HL-60 (cell line): ENCODE results near the gene PMEPA1.

ENCODE experiments used
- DNase-seq, 2 experiments: peaks; one replicate each; pipeline ENCODE4 v3.0.0-alpha.2; 2010 to 2020; ENCODE audit warnings: low read depth in 1 of 2, low spot score in 1 of 2
- H3K27ac ChIP-seq: fragments of 250-450 bp; sonication (Bioruptor Pico); replicated peaks from 2 replicates; pipeline ENCODE4 v1.5.1; 2020; ENCODE audit warnings: mild to moderate bottlenecking, moderate library complexity
- H3K27me3 ChIP-seq: fragments of 250-450 bp; sonication (Bioruptor Pico); 2 replicates; pipeline ENCODE4 v1.5.1; 2021; ENCODE audit warnings: mild to moderate bottlenecking, moderate library complexity; ENCODE audit not compliant: insufficient read depth, poor library complexity, severe bottlenecking
- H3K4me3 ChIP-seq: replicated peaks from 2 replicates; pipeline ENCODE4 v1.5.1; 2011; ENCODE audit warnings: mild to moderate bottlenecking, control low read depth, low read length; ENCODE audit not compliant: insufficient read depth
- GABPA ChIP-seq: IDR thresholded peaks from 2 replicates; pipeline ENCODE4 v1.6.1; 2012; ENCODE audit warnings: low read depth
- POLR2AphosphoS5 ChIP-seq: IDR thresholded peaks from 2 replicates; pipeline ENCODE4 v1.6.1; 2012; ENCODE audit warnings: low read depth
- SPI1 ChIP-seq: IDR thresholded peaks from 2 replicates; pipeline ENCODE4 v1.6.1; 2012; ENCODE audit warnings: low read depth, mild to moderate bottlenecking, borderline replicate concordance
- TF ChIP-seq, protein P1 (sequence below): IDR thresholded peaks from 2 replicates; pipeline ENCODE4 v1.6.1; 2012; ENCODE audit warnings: low read depth; ENCODE audit not compliant: insufficient replicate concordance
- TF ChIP-seq, protein P2 (sequence below): IDR thresholded peaks from one replicate; pipeline ENCODE4 v1.5.1; 2011; ENCODE audit warnings: low read length, control low read depth, inconsistent platforms; ENCODE audit not compliant: insufficient read depth

PMEPA1 gene

DNA sequence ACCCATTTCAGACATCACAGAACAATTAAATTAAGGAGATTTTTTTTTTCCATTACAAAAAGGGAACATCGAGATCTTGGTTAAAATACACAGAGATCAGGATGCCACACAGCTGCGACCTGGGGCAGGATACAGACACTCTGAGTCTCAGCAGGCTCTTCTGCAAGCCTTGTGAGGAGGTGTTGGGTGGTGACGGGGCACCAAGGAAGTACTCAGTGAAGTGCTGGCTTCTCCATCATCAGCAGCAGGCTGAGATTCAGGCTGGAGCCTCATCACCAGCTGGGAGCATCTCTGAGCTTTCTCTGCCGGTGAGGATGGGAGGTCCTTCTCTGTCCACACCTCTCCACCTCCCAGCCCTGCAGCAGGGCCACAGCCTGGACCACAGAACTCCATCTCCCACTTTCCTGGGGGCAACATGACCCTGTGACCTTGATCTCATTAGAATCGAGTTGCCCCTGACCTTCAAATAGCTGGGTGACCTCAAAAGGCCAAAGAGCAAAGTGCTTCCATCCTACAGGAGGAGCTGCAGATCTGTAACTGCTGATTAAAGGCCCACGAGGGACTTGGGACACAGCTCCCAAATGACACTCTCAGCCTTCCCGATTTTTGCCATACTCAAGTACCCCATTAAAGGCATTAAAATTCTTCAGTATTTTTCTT is 16.0 kb downstream of the PMEPA1 start:
- Histone ChIP-seq H3K4me3 (no peak overlapping the region), H3K27ac (no peak overlapping the region), H3K27me3 (peaks cover 10% of the 10 kb centered on the region)
- TF ChIP-seq, protein P1, sequence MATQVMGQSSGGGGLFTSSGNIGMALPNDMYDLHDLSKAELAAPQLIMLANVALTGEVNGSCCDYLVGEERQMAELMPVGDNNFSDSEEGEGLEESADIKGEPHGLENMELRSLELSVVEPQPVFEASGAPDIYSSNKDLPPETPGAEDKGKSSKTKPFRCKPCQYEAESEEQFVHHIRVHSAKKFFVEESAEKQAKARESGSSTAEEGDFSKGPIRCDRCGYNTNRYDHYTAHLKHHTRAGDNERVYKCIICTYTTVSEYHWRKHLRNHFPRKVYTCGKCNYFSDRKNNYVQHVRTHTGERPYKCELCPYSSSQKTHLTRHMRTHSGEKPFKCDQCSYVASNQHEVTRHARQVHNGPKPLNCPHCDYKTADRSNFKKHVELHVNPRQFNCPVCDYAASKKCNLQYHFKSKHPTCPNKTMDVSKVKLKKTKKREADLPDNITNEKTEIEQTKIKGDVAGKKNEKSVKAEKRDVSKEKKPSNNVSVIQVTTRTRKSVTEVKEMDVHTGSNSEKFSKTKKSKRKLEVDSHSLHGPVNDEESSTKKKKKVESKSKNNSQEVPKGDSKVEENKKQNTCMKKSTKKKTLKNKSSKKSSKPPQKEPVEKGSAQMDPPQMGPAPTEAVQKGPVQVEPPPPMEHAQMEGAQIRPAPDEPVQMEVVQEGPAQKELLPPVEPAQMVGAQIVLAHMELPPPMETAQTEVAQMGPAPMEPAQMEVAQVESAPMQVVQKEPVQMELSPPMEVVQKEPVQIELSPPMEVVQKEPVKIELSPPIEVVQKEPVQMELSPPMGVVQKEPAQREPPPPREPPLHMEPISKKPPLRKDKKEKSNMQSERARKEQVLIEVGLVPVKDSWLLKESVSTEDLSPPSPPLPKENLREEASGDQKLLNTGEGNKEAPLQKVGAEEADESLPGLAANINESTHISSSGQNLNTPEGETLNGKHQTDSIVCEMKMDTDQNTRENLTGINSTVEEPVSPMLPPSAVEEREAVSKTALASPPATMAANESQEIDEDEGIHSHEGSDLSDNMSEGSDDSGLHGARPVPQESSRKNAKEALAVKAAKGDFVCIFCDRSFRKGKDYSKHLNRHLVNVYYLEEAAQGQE = no peak
- TF ChIP-seq GABPA (no peak), SPI1 (no peak), POLR2AphosphoS5 (no peak)
- TF ChIP-seq, protein P2, sequence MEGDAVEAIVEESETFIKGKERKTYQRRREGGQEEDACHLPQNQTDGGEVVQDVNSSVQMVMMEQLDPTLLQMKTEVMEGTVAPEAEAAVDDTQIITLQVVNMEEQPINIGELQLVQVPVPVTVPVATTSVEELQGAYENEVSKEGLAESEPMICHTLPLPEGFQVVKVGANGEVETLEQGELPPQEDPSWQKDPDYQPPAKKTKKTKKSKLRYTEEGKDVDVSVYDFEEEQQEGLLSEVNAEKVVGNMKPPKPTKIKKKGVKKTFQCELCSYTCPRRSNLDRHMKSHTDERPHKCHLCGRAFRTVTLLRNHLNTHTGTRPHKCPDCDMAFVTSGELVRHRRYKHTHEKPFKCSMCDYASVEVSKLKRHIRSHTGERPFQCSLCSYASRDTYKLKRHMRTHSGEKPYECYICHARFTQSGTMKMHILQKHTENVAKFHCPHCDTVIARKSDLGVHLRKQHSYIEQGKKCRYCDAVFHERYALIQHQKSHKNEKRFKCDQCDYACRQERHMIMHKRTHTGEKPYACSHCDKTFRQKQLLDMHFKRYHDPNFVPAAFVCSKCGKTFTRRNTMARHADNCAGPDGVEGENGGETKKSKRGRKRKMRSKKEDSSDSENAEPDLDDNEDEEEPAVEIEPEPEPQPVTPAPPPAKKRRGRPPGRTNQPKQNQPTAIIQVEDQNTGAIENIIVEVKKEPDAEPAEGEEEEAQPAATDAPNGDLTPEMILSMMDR = no peak
- DNase-seq = no peak

GRCh38 chr20:57693002-57693582 is 16.7 kb downstream of the PMEPA1 start:
- Histone ChIP-seq H3K4me3 (no peak overlapping the region), H3K27me3 (peaks cover 8% of the 10 kb centered on the region), H3K27ac (no peak overlapping the region)
- DNase-seq = no peak
- TF ChIP-seq GABPA (no peak), POLR2AphosphoS5 (no peak), SPI1 (no peak)
- TF ChIP-seq, protein P2 = no peak
- TF ChIP-seq, protein P1 = no peak

- no peak overlapping the region for H3K4me3 ChIP-seq
- no peak for DNase-seq
- no peak overlapping the region for H3K27ac ChIP-seq
- TF ChIP-seq, protein P2 = no peak
- TF ChIP-seq SPI1 (no peak), GABPA (no peak), POLR2AphosphoS5 (no peak)
- TF ChIP-seq, protein P1 = no peak
- peaks cover 7% of the 10 kb centered on the region for H3K27me3 ChIP-seq
Measured at GRCh38 chr20:57692393-57692792, 17.4 kb downstream of the PMEPA1 start.
